ENCODE results near the gene WDR27.
"Not testable (repeated sequence)": the region's sequence is repeated elsewhere in the genome, so short reads cannot be mapped to it uniquely, and the experiment has no call there.

The WDR27 gene

DNA sequence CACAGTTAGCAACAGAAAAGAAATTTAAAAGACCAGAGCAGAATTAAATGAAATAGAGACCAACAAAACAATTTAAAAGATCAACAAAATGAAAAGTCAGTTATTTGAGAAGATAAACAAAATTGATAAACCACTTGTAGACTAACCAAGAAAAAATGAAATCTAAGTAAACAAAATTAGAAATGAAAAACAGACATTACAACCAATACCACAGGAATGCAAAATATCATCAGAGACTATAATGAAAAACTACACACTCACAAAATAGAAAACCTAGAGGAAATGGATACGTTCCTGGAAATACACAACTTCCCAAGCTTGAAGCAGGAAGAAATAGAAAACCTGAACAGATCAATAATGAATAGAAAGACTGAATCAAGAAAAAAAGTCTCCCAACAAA is 97.8 kb downstream of the WDR27 start:
- DNase-seq (ENCODE audit: low read depth, low spot score): no peak

GRCh38 chr6:169601129-169601528 is 100.7 kb downstream of the WDR27 start:
- not testable (repeated sequence) for DNase-seq (ENCODE audit: low read depth, low spot score)

GRCh38 chr6:169592558-169592957 is 109.3 kb downstream of the WDR27 start:
- no peak for DNase-seq (ENCODE audit: low read depth, low spot score)

DNA sequence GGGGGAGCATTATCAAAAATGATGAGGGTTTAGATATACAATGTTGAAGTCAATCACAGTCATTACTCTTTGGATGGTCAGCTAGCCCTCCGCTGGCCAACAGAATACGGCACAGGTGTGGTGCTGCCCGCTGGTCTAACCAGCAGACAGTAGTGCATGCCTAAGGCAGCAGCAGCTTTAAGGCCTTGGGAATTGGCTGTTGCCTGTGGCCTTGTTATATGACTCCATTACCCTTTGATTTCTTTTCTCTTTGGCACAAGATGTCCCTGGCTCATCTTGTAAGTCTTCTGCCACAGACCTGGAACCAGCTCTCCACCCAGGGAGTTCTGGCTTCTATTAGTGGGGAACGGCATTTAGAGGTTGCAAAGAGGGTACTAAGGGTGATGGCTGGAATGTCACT is 110.2 kb downstream of the WDR27 start:
- DNase-seq (ENCODE audit: low read depth, low spot score): no peak

- no peak for DNase-seq (ENCODE audit: low read depth, low spot score)
Measured at GRCh38 chr6:169590376-169590939, 111.4 kb downstream of the WDR27 start.

- no peak for DNase-seq (ENCODE audit: low read depth, low spot score)
Measured at GRCh38 chr6:169589699-169590257, 112.1 kb downstream of the WDR27 start.

DNA sequence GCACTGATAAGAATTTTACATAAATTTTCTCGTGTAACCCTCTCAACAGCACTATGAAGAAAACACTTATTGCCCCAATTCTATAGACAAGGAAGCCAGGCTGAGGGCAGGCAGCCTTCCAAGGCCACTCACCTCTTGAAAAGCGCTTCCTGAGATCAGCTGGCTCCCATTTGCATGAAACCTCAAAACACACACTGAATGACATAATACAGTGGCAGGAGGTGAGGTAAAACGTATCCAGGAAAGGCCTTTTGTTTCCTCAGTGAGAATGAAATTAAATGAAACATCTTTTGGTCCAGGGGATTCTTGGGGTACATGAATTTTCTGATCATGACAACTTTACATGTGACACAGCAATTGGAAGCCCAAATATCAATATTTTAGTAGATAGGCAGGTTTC is 112.5 kb downstream of the WDR27 start:
- no peak for DNase-seq (ENCODE audit: low read depth, low spot score)

GRCh38 chr6:169587975-169588374 is 113.9 kb downstream of the WDR27 start:
- DNase-seq (ENCODE audit: low read depth, low spot score): no peak

DNA sequence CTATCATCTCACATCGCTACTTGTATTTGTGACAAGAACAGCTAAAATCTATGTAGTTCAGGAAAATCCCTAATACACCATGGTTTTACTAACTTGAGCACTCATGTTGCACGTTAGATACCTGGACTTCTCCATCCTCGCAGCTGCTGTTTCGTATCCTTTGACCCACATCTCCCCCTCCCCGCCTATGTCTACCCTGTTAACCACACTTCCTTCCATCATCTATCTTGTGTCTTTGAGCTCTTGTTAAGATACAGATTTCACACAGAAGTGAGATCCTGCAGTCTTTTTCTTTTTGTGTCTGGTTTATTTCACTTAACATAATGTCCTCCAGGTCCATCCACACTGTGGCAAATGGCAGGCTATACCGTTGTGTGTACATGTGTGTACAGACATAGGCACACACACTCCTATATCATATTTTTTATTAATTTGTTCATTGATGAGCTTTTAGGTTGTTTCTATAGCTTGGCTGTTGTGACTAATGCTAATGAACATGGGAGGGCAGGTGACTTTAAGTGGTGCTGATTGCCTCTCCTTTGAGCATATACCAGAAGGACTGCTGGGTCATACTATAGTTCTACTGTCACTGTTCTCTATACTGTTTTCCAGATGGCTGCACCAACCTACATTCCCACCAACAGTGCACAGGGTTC is 117.8 kb downstream of the WDR27 start:
- no peak for DNase-seq (ENCODE audit: low read depth, low spot score)

- DNase-seq (ENCODE audit: low read depth, low spot score): no peak
Measured at GRCh38 chr6:169579407-169580111, 122.3 kb downstream of the WDR27 start.

- DNase-seq (ENCODE audit: low read depth, low spot score): no peak
Measured at GRCh38 chr6:169577974-169578373, 123.9 kb downstream of the WDR27 start.

- no peak for DNase-seq (ENCODE audit: low read depth, low spot score)
Measured at GRCh38 chr6:169577236-169577635, 124.6 kb downstream of the WDR27 start.

GRCh38 chr6:169575821-169576220 is 126.0 kb downstream of the WDR27 start:
- no peak for DNase-seq (ENCODE audit: low read depth, low spot score)

DNA sequence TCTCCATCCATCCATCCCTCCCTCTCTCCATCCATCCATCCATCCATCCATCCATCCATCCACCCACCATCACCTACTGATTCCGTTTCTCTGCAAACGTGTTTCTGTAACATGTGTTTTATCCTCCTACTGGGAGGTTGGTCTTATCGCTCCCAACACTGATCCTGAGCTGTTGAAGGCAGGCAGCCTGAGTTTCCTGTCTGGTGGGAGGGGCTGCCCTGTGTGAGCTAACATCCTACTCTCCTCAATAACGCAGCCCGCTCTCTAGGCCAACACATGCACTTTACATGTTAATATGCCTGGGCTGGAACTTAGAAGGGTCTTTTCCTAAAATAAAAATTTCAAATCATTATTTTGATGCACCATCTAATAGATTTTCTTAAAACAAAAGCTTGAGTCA is 126.5 kb downstream of the WDR27 start:
- DNase-seq (ENCODE audit: low read depth, low spot score): no peak

DNA sequence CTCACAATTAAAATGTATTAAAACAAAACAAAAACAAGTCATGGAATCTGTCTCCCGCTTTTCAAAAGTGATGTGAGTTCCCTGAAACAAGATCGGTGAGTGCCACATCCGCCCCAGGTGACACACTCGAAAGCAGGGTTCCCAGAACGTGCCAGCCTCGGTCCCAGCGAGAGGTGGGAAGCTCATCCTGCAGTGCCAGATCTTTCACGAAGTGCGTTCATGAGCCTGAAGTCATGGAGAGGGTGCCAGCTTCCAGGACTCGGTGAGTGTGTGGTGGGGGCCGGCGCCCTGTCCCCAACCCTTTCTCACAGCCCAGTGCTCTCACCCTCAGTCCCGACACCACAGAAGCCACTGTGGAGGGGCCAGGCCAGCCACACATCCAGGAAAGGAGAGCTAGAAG is 127.4 kb downstream of the WDR27 start:
- DNase-seq (ENCODE audit: low read depth, low spot score): no peak

DNA sequence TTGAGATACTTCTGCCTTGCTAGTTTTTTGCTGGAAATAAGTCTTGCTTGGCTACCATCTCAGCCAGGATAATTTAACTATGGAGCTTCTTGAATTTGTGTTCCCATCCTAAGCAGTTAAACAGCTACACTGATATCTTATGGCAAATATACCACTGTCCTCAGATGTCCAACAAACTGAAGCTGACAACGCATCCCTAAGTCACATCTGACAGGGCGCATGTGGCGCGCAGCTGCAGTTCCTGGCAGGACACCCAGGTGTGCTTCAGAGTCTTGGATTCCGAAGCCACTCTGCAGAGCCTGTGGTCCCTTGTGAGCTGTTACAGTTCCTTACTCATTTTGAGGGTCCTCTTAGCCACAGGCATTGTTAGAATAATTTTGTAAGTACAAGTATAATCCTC is 127.9 kb downstream of the WDR27 start:
- no peak for DNase-seq (ENCODE audit: low read depth, low spot score)

- DNase-seq (ENCODE audit: low read depth, low spot score): no peak
Measured at GRCh38 chr6:169571123-169571962, 130.5 kb downstream of the WDR27 start.

DNA sequence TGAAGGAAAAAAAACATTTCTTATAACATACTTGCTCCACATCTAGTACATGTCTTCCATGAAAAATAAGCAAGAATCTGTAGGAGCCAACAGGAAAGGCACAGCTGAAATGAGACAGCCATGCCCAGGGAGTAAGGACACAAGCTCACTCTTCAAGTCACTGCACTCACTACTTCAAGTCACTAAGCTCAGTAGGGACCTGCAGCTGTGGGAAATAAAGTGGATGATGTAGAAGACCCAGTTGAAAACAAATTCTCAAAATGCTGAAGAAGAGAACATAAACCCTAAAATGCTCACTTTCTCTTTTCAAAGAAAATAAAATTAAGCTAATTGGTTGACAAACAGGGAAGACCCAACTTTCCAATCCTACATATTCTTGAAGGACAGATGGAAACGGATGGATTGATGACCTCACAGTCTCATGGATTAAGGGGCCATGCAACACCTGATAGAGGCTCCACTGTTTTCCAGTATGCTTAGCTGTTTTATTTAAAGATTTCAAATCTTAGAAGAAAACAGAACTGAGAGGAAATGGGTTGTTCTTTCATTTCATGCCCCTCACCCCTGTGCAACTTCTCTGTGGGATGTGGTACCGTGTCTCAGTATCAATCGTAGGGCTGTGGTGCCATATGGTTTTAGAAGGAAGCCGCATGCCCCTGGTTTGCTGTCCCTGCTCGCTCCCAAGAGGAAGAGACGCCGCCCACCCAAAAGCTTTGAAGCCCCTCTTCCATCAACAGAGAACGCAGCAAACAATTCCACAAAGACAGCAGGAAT is 133.3 kb downstream of the WDR27 start:
- no peak for DNase-seq (ENCODE audit: low read depth, low spot score)

DNA sequence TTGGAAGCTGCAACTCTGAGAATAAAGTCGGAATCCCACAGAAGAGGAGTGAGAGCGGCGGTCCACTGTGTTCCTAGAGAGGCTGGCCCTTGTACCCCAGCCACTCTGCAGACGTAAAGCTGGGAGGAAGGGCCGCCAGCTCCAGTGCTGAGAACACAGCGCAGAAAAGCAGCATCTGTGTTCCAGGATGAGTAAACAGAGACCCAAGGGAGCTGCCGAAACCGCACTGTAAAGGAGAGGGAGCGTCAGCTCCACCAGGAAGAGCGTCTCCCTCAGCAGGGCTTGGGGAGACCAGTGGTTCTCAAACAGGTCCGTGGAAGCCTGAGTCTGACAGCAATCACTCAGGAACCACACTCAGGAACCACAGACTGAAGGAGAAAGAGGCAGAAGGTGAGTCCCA is 134.0 kb downstream of the WDR27 start:
- DNase-seq (ENCODE audit: low read depth, low spot score): no peak

- DNase-seq (ENCODE audit: low read depth, low spot score): no peak
Measured at GRCh38 chr6:169566961-169567750, 134.7 kb downstream of the WDR27 start.
